ENCODE measurements around the gene SLC12A3. TPM values are rescaled to one million over a fixed set of nuclear protein-coding genes. Genes with fewer than 3 reads are reported as not detected.
A peak's percentile ranks its signal among the peaks of the same experiment; 100 is the strongest.
"Not testable (repeated sequence)": the region's sequence is repeated elsewhere in the genome, so short reads cannot be mapped to it uniquely, and the experiment has no call there.

Gene SLC12A3
- total RNA-seq, 2 donors from 2014 or later = not detected

DNA sequence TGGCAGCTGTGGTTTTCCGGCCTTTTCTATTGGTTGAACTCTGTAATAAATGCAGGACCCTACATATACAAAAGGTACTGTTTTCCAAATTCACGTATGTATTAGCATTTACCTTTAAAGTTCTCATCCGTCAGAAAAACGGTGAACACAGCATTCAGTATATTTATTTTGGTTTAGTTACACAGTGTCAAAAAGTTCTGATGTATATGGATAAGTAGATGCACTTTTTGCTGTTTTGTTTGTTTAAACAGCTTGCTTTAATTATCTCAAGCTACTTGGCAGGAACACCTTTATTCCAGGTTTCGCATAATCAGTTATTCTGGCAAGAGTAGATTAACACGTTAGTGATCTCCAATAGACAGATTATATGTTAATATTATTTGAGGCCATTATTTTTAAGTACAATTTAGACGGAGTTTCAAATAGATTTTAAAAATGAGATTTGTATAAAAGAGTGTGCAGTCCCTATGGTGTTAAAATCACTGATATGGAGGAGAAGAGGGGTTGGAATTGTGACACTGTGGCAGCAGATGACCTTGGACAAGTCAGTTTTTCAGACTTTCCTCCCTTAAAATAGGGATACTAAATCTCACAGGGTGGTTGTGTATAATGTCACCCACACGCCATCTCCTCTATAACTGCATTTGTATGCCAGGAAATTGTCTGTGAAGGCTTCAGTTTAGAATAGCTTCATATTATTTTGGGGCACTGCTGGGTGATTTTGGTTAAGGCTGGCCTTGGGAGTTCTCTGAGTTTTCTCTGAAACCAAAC, 69.0 kb downstream of the SLC12A3 start:
- Histone ChIP-seq H3K36me3 (peaks cover 21% of the 10 kb centered on the region), H3K27me3 (replicated peaks; ENCODE audit: insufficient read depth) (no peaks in the 10 kb centered on the region), H3K27ac (peak overlapping the region; percentile 92 to 99), H3K9me3 (no peaks in the 10 kb centered on the region), H3K4me1 (ENCODE audit: control insufficient read depth in 1 of 2, low read depth in 2 of 2) (peaks cover 12 to 41% of the 10 kb centered on the region in 2 donors), H3K4me3 (peak overlapping the region; percentile 87)
- DNase-seq (ENCODE audit: low spot score) (no peak), ATAC-seq (ENCODE audit: insufficient number of reproducible peaks, low FRiP score, low read depth) (no peak)
- TF ChIP-seq, protein P1, sequence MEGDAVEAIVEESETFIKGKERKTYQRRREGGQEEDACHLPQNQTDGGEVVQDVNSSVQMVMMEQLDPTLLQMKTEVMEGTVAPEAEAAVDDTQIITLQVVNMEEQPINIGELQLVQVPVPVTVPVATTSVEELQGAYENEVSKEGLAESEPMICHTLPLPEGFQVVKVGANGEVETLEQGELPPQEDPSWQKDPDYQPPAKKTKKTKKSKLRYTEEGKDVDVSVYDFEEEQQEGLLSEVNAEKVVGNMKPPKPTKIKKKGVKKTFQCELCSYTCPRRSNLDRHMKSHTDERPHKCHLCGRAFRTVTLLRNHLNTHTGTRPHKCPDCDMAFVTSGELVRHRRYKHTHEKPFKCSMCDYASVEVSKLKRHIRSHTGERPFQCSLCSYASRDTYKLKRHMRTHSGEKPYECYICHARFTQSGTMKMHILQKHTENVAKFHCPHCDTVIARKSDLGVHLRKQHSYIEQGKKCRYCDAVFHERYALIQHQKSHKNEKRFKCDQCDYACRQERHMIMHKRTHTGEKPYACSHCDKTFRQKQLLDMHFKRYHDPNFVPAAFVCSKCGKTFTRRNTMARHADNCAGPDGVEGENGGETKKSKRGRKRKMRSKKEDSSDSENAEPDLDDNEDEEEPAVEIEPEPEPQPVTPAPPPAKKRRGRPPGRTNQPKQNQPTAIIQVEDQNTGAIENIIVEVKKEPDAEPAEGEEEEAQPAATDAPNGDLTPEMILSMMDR (IDR thresholded peaks at IDR 0.05) = no peak

DNA sequence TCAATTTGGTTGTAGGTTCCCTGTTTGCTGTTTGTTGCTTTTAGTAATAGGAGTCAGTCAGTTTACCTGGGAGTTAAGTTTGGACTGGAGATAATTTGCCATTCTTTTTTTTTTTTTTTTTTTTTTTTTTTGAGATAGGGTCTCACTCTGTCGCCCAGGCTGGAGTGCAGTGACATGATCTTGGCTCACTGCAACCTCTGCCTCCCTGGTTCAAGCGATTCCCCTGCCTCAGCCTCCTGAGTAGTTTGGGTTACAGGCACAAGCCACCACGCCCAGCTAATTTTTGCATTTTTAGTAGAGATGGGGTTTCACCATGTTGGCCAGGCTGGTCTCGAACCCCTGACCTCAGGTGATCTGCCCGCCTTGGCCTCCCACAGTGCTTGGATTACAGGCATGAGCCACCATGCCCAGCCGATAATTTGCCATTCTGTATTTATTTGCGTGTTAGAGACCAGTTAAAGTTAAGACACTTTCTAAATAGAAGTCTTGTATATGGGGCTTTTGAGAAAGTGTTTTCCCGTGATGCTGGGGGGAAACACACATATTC, 69.7 kb downstream of the SLC12A3 start:
- not testable (repeated sequence) for ATAC-seq (ENCODE audit: insufficient number of reproducible peaks, low FRiP score, low read depth); DNase-seq (ENCODE audit: low spot score); H3K9me3 ChIP-seq; H3K27ac ChIP-seq; H3K27me3 ChIP-seq (replicated peaks; ENCODE audit: insufficient read depth)
- peak overlapping the region; percentile 87 for H3K4me3 ChIP-seq
- H3K4me1 ChIP-seq (ENCODE audit: control insufficient read depth in 1 of 2, low read depth in 2 of 2) = peaks cover 12 to 41% of the 10 kb centered on the region in 2 donors
- H3K36me3 ChIP-seq = peaks cover 26% of the 10 kb centered on the region

DNA sequence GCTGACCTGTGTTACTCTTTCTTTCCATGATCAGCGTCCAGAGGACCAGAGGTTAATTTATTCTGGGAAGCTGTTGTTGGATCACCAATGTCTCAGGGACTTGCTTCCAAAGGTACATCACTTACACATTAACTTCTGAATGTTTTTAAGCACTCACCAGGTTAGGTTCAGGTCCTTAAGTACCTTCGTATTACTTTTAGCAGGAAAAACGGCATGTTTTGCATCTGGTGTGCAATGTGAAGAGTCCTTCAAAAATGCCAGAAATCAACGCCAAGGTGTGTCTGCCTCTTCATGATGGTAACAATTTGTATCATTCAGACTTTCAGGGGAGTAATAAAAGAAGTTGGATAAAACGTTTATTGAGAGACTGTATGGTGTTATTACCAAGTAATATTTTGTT, 70.2 kb downstream of the SLC12A3 start:
- no peaks in the 10 kb centered on the region for H3K27me3 ChIP-seq (replicated peaks; ENCODE audit: insufficient read depth)
- TF ChIP-seq, protein P1 (IDR thresholded peaks at IDR 0.05) = no peak
- peak overlapping the region; percentile 87 for H3K4me3 ChIP-seq
- no peak for ATAC-seq (ENCODE audit: insufficient number of reproducible peaks, low FRiP score, low read depth)
- peaks cover 12 to 41% of the 10 kb centered on the region in 2 donors for H3K4me1 ChIP-seq (ENCODE audit: control insufficient read depth in 1 of 2, low read depth in 2 of 2)
- H3K36me3 ChIP-seq = peaks cover 31% of the 10 kb centered on the region
- no peak for DNase-seq (ENCODE audit: low spot score)
- no peaks in the 10 kb centered on the region for H3K9me3 ChIP-seq
- H3K27ac ChIP-seq = no peak overlapping the region

DNA sequence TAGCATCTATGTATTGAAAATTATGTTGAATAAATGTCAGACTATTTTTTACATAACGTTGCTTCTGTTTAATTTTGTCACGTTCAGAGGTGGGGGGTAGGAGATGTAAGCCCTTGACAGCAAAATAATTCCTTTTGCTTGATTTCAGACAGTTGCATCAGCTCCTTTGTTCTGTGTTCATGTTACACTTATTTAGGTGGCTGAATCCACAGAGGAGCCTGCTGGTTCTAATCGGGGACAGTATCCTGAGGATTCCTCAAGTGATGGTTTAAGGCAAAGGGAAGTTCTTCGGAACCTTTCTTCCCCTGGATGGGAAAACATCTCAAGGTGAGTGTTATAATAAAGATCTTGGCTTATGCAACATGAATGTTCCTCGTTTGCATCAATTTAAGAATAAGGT, 71.5 kb downstream of the SLC12A3 start:
- no peaks in the 10 kb centered on the region for H3K27me3 ChIP-seq (replicated peaks; ENCODE audit: insufficient read depth)
- peaks cover 42% of the 10 kb centered on the region for H3K36me3 ChIP-seq
- DNase-seq (ENCODE audit: low spot score) (no peak), ATAC-seq (ENCODE audit: insufficient number of reproducible peaks, low FRiP score, low read depth) (no peak)
- H3K9me3 ChIP-seq = no peaks in the 10 kb centered on the region
- H3K4me3 ChIP-seq = no peak overlapping the region
- peaks cover 12 to 34% of the 10 kb centered on the region in 2 donors for H3K4me1 ChIP-seq (ENCODE audit: control insufficient read depth in 1 of 2, low read depth in 2 of 2)
- no peak overlapping the region for H3K27ac ChIP-seq
- TF ChIP-seq, protein P1 (IDR thresholded peaks at IDR 0.05) = no peak

DNA sequence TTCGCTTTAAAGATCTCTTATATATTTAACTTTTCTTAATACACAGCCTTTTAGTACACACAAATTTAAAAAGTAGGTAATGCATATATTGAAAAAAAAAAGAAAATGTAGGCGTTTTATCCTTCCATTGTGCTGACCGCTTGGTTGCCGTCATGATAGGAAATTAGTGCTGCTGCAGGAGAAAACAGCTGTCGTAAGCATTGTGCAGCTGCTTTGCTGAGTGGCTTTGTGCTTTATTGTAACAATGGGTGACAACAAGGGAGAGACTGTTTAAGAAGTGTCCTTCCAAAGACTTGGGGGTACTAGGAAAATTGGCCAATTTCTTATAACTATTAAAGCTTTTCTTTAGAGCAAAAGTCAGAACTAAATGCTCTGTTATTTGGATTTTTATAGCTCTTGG, 71.9 kb downstream of the SLC12A3 start:
- H3K4me1 ChIP-seq (ENCODE audit: control insufficient read depth in 1 of 2, low read depth in 2 of 2) = peaks cover 12 to 32% of the 10 kb centered on the region in 2 donors
- no peak overlapping the region for H3K4me3 ChIP-seq
- H3K36me3 ChIP-seq = peaks cover 46% of the 10 kb centered on the region

More for the DNA sequence above, 71.9 kb downstream of the SLC12A3 start:
- no peaks in the 10 kb centered on the region for H3K27me3 ChIP-seq (replicated peaks; ENCODE audit: insufficient read depth)
- no peak for ATAC-seq (ENCODE audit: insufficient number of reproducible peaks, low FRiP score, low read depth)
- no peak overlapping the region for H3K27ac ChIP-seq
- TF ChIP-seq, protein P1 (IDR thresholded peaks at IDR 0.05) = no peak
- no peak for DNase-seq (ENCODE audit: low spot score)
- H3K9me3 ChIP-seq = no peaks in the 10 kb centered on the region
